Measurements from ENCODE around the gene MAPK8.
A peak's percentile ranks its signal among the peaks of the same experiment; 100 is the strongest.

Gene MAPK8

GRCh38 chr10:48456808-48457761 lies 150.6 kb downstream of the MAPK8 start:
- ChIA-PET POLR2A (no interaction called here), CTCF (interaction anchor here (0.8 kb wide), 1 partner anchor 8 kb away, joined by 3 read pairs; no protein-coding TSS in a partner anchor)
- no peak for TF ChIP-seq CTCF (IDR thresholded peaks at IDR 0.05; ENCODE audit: control extremely low read depth, extremely low read depth, low read depth, missing control alignments)

GRCh38 chr10:48457949-48458661 lies 151.6 kb downstream of the MAPK8 start:
- DNase-seq (ENCODE audit: extremely low spot score) = no peak
- CTCF ChIA-PET = interaction anchor here (0.8 to 1.3 kb wide), 2 partner anchors 9 to 198 kb away, joined by 3 to 4 read pairs; no protein-coding TSS in a partner anchor
- POLR2A ChIA-PET = no interaction called here
- TF ChIP-seq CTCF (IDR thresholded peaks at IDR 0.05; ENCODE audit: control extremely low read depth, extremely low read depth, low read depth, missing control alignments) = no peak

More at GRCh38 chr10:48456808-48457761, 150.6 kb downstream of the MAPK8 start:
- peak; percentile 75 for DNase-seq (ENCODE audit: extremely low spot score)

GRCh38 chr10:48458662-48459048 lies 152.2 kb downstream of the MAPK8 start:
- CTCF ChIA-PET = interaction anchor here (1.1 to 1.4 kb wide), 3 partner anchors 11 to 198 kb away, joined by 3 to 4 read pairs (median 4); no protein-coding TSS in a partner anchor

GRCh38 chr10:48459270-48460150 lies 153.0 kb downstream of the MAPK8 start:
- ChIA-PET CTCF (interaction anchor here (0.7 to 1.6 kb wide), 6 partner anchors 10 to 197 kb away, joined by 3 to 5 read pairs (median 4); no protein-coding TSS in a partner anchor), POLR2A (no interaction called here)
- TF ChIP-seq CTCF (IDR thresholded peaks at IDR 0.05; ENCODE audit: control extremely low read depth, extremely low read depth, low read depth, missing control alignments) = no peak
- no peak for DNase-seq (ENCODE audit: extremely low spot score)

More at GRCh38 chr10:48458662-48459048, 152.2 kb downstream of the MAPK8 start:
- DNase-seq (ENCODE audit: extremely low spot score) = no peak
- TF ChIP-seq CTCF (IDR thresholded peaks at IDR 0.05; ENCODE audit: control extremely low read depth, extremely low read depth, low read depth, missing control alignments) = no peak
- POLR2A ChIA-PET = no interaction called here

GRCh38 chr10:48460182-48460581 lies 153.7 kb downstream of the MAPK8 start:
- DNase-seq (ENCODE audit: extremely low spot score) = no peak
- POLR2A ChIA-PET = no interaction called here
- CTCF ChIA-PET = interaction anchor here (0.7 to 1.6 kb wide), 3 partner anchors 9 to 96 kb away, joined by 3 to 5 read pairs (median 4); no protein-coding TSS in a partner anchor
- TF ChIP-seq CTCF (IDR thresholded peaks at IDR 0.05; ENCODE audit: control extremely low read depth, extremely low read depth, low read depth, missing control alignments) = no peak
